Cerebellar cortex (tissue), 1 donor: ENCODE data around the gene TRIM60.
"Not testable (repeated sequence)": the region's sequence is repeated elsewhere in the genome, so short reads cannot be mapped to it uniquely, and the experiment has no call there.

ENCODE experiments used
- DNase-seq: peaks from one replicate; pipeline ENCODE4 v3.0.0-alpha.2; 2015; ENCODE audit warnings: low spot score

TRIM60 gene

DNA sequence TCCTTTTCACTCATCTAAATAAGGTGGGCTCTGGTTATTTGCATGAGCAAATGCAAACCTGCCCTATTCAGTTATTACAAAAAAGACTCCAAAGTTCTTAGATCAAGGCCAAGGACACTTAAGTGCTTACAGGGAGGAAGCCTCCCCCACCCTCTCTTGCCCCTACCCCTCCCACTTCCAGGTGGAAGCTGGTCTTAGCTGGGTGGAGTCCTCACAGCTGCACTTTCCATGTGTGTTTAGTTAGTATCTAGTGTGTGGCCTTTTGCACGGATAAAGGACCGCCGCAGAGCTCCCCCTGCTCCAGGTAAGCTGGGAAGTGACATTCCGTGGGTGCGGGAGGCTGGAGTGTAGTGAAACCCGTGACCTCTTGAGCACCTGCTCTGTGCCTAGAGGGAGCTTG lies 21.8 kb downstream of the TRIM60 start, which contains the start of gene TRIM75:
Gene TRIM75, plus strand, starts transcription at position 222 of the 400 bp plus-strand sequence. CDS start 5,282 bp downstream, outside the sequence.
- no peak for DNase-seq

GRCh38 chr4:165055601-165056000 lies 23.8 kb downstream of the TRIM60 start:
- DNase-seq, result no peak

DNA sequence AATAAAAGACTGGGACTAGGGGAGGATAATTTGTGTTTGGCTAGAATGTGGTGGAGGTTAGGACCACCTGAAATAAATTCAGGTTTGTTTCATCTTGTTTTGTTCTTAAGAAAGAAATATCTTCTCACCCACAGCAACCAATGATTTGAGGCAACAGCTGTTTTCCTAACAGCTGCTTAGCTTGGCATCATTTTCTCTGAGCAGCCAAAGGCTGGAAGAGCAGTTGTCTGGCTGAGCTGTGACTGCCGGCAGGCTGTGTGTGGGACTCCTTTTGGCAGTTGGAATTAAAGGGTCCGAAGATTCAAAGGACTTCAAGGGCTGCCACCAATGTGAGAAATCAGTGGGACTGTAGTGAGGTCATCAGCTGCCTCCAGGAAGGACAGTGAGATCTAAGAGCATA lies 26.9 kb downstream of the TRIM60 start:
- DNase-seq, result no peak

- no peak for DNase-seq
These were observed 27.6 kb downstream of the TRIM60 start for GRCh38 chr4:165059386-165059785.

DNA sequence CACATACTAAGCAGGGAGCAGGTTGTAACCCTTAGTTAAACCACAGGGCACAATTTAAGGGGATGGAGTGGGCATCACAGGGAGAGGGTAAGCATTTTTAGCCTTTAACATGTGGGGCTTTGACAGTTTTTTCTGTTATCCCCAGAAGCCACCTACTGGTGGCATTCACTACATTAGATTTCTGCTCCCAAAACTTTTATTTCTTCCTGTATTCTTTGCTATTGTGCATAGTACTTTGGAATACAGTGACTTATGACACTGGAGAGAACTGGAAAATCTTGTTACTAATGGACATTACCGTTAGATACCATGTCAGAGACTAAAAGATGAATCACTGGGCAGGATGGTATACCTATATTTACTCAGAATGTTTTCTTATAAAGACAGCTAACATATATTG lies 29.1 kb downstream of the TRIM60 start:
- no peak for DNase-seq

GRCh38 chr4:165070560-165070959 lies 38.8 kb downstream of the TRIM60 start:
- DNase-seq, result no peak

GRCh38 chr4:165073346-165073745 lies 41.5 kb downstream of the TRIM60 start:
- DNase-seq, result not testable (repeated sequence)

DNA sequence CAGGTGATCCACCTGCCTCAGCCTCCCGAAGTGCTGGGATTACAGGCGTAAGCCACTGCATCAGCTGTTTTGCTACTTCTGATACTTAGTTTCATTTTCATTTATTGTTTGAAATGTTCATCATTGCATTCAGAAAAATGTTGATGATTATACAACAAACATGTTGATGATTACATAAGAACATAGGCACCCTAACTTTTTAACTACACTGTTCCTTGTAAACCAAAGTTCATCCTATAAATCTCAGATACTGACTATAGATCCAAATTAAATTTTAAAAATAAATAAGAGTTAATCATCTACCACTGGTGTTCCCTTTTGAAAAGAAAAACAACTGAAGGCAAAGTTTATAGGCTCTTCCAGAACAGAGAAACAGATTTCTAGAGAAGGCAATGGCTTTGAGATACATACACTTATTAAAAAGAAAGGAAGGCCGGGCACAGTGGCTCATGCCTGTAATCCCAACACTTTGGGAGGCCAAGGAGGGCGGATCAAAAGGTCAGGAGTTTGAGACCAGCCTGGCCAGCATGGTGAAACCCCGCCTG lies 45.3 kb downstream of the TRIM60 start:
- no peak for DNase-seq

DNA sequence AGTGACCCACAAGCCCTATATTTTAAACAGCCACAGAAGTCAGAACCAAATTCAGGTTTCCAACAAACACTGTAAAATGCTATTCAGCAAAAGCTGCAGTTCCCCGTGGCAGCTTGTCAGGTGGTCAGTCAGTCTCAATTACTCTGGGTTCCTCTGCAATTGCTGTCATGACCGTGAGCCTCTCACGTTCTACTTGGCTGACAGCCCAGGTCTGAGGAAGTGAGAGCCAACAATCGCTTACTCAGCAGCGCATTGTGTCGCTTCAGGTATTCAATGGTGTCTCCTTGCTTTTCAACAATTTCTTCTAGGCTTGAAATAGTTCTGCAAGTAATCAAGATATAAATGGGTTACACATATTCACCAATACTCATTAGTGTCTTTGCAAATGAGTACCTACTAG lies 47.7 kb downstream of the TRIM60 start:
- peak; percentile 69 for DNase-seq

DNA sequence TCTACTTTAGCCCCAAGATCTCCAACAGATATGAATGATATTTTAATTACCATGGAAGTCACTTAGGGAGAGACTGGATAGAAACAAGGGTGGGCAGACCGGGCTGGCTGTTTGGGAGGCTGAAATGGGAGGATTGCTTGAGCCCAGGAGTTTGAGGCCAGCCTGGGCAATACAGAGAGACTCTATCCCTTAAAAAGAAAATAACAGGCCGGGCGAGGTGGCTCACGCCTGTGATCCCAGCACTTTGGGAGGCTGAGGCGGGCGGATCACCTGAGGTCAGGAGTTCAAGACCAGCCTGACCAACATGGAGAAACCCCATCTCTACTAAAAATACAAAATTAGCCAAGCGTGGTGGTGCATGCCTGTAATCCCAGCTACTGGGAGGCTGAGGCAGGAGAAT lies 53.0 kb downstream of the TRIM60 start:
- not testable (repeated sequence) for DNase-seq

DNA sequence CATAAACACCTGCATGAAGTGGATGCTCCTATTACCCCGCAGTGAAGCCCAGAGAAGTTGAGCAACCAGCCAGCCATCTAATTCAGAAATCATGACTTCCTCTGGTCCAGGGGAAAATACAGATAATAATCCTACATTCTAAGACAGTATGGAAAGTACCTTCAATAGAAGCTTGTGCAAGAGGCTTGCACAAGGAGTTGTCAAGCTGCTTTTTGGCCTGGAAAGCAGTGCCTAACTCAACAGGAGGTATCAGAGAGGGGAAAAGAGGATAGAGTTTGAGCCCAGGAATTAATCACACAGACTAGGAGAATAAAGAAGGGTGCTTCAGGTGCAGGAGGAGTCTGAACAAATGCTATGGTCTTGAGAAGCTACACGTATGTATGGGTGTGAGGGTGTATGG lies 54.1 kb downstream of the TRIM60 start:
- no peak for DNase-seq

- peak; percentile 54 for DNase-seq
These were observed 56.6 kb downstream of the TRIM60 start for GRCh38 chr4:165088366-165088765.
